Gastrocnemius medialis (tissue), 4 donors: ENCODE results near the gene LARGE1. TPM values are rescaled to one million over a fixed set of nuclear protein-coding genes. Genes with fewer than 3 reads are reported as not detected.

Experiments used
- ATAC-seq, 2 donors: fragments of 150-250 bp; one replicate each; pipeline ENCODE4 v1.9.1; 2016
- DNase-seq, 2 donors: peaks; one replicate each; pipeline ENCODE4 v3.0.0-alpha.2; 2019
- H3K27ac ChIP-seq, 4 donors: fragments of 200-600 bp; sonication (generic); 1 replicate in 1 of 4; 2 replicates in 3 of 4; pipeline ENCODE4 v1.5.1; 2016 to 2018; ENCODE audit warnings: mild to moderate bottlenecking in 2 of 4, moderate library complexity in 1 of 4
- H3K27me3 ChIP-seq, 3 donors: fragments of 200-600 bp; sonication (generic) in 2 of 3; 1 replicate in 1 of 3; 2 replicates in 2 of 3; pipeline versions ENCODE4 v1.5.1 to v1.6.0; 2016 to 2019; ENCODE audit warnings: mild to moderate bottlenecking in 1 of 3, moderate library complexity in 1 of 3
- H3K36me3 ChIP-seq, 2 donors: fragments of 200-600 bp; sonication (generic) in 1 of 2; one replicate each; pipeline ENCODE4 v1.5.1; 2017 to 2018
- H3K4me1 ChIP-seq, 2 donors: fragments of 200-600 bp; sonication (generic) in 1 of 2; one replicate each; pipeline ENCODE4 v1.5.1; 2016 to 2017; ENCODE audit warnings: mild to moderate bottlenecking in 2 of 2
- H3K4me3 ChIP-seq, 4 donors: fragments of 200-600 bp; sonication (generic) in 3 of 4; 1 replicate in 1 of 4; 2 replicates in 3 of 4; pipeline ENCODE4 v1.5.1; 2016 to 2019; ENCODE audit warnings: mild to moderate bottlenecking in 2 of 4
- H3K9me3 ChIP-seq, 3 donors: fragments of 200-600 bp; sonication (generic) in 2 of 3; 1 replicate in 1 of 3; 2 replicates in 2 of 3; pipeline ENCODE4 v1.5.1; 2016 to 2019
- CTCF ChIP-seq, 5 experiments: fragments of 450-650 bp in 3 of 5; fragments of 200-600 bp in 2 of 5; sonication (generic) in 2 of 5; IDR thresholded peaks in 4 of 5; conservative IDR thresholded peaks in 1 of 5; 1 replicate in 4 of 5; 2 replicates in 1 of 5; pipeline ENCODE4 v1.5.1; 2016 to 2019; ENCODE audit warnings: antibody characterized with exemption in 5 of 5, mild to moderate bottlenecking in 3 of 5, moderate library complexity in 3 of 5
- POLR2A ChIP-seq, 2 donors: fragments of 450-650 bp; IDR thresholded peaks; one replicate each; pipeline ENCODE4 v1.6.1; 2017; ENCODE audit warnings: antibody characterized with exemption in 2 of 2, mild to moderate bottlenecking in 2 of 2, moderate library complexity in 2 of 2
- in situ Hi-C, 4 donors: fragments of 200-750 bp; cut with MboI; loops; one replicate each; pipeline versions ENCODE4 v1.15.0 to v1.8.0; 2017; ENCODE audit warnings: low sequenced_read_pairs in 4 of 4
- intact Hi-C: fragments of 100-400 bp; cut with DNase I; formaldehyde crosslinking; loops from one replicate; pipeline ENCODE4 v1.15.1; 2023; ENCODE audit warnings: low total_unique reads
- total RNA-seq, 4 donors: library from RNA; depleted of rRNA; stranded (reverse); fragments of >200 nt; gene quantifications; one replicate each; pipeline versions ENCODE4 v1.1.0 to v1.2.3, GENCODE V29; 2016

Gene LARGE1
- total RNA-seq, 4 donors from 2014 or later = 48.5 to 91.0 (median 68.4) TPM

GRCh38 chr22:33409079-33409478, 511.2 kb downstream of the LARGE1 start:
- Histone ChIP-seq H3K9me3 (no peaks in the 10 kb centered on the region), H3K4me1 (peaks cover 9% of the 10 kb centered on the region in 2 donors), H3K4me3 (no peak overlapping the region), H3K27ac (no peak overlapping the region), H3K36me3 (no peaks in the 10 kb centered on the region), H3K27me3 (no peaks in the 10 kb centered on the region)
- DNase-seq (no peak), ATAC-seq (no peak)
- in situ Hi-C loops (no loop called here), intact Hi-C loops (loop anchor here (2.0 kb wide), 1 partner anchor 78 kb away; no protein-coding TSS in a partner anchor)
- TF ChIP-seq CTCF (IDR thresholded peaks at IDR 0.05 in 4 of 5, conservative IDR thresholded peaks at IDR 0.05 in 1 of 5) (no peak), POLR2A (IDR thresholded peaks at IDR 0.05) (no peak)

- H3K27ac ChIP-seq = no peak overlapping the region
- ATAC-seq = no peak
- no peaks in the 10 kb centered on the region for H3K36me3 ChIP-seq
- no peak for DNase-seq
- no peak for TF ChIP-seq POLR2A (IDR thresholded peaks at IDR 0.05)
- no peak for TF ChIP-seq CTCF (IDR thresholded peaks at IDR 0.05 in 4 of 5, conservative IDR thresholded peaks at IDR 0.05 in 1 of 5)
- H3K4me1 ChIP-seq = peaks cover 9% of the 10 kb centered on the region in 2 donors
- intact Hi-C loops = no loop called here
- in situ Hi-C loops = no loop called here
- no peaks in the 10 kb centered on the region for H3K9me3 ChIP-seq
- no peaks in the 10 kb centered on the region for H3K27me3 ChIP-seq
- no peak overlapping the region for H3K4me3 ChIP-seq
These were observed 515.1 kb downstream of the LARGE1 start for GRCh38 chr22:33405194-33405593.

GRCh38 chr22:33404723-33405122, 515.6 kb downstream of the LARGE1 start:
- TF ChIP-seq POLR2A (IDR thresholded peaks at IDR 0.05) (no peak), CTCF (IDR thresholded peaks at IDR 0.05 in 4 of 5, conservative IDR thresholded peaks at IDR 0.05 in 1 of 5) (no peak)
- intact Hi-C loops (no loop called here), in situ Hi-C loops (no loop called here)
- ATAC-seq (no peak), DNase-seq (no peak)
- Histone ChIP-seq H3K9me3 (no peaks in the 10 kb centered on the region), H3K36me3 (no peaks in the 10 kb centered on the region), H3K4me3 (no peak overlapping the region), H3K27ac (no peak overlapping the region), H3K27me3 (no peaks in the 10 kb centered on the region), H3K4me1 (peaks cover 9% of the 10 kb centered on the region in 2 donors)

GRCh38 chr22:33402325-33402724, 518.0 kb downstream of the LARGE1 start:
- DNase-seq (no peak), ATAC-seq (no peak)
- H3K9me3 ChIP-seq = no peaks in the 10 kb centered on the region
- no peaks in the 10 kb centered on the region for H3K27me3 ChIP-seq
- no peak for TF ChIP-seq CTCF (IDR thresholded peaks at IDR 0.05 in 4 of 5, conservative IDR thresholded peaks at IDR 0.05 in 1 of 5)
- TF ChIP-seq POLR2A (IDR thresholded peaks at IDR 0.05) = no peak
- intact Hi-C loops (no loop called here), in situ Hi-C loops (no loop called here)
- no peaks in the 10 kb centered on the region for H3K36me3 ChIP-seq
- H3K27ac ChIP-seq = no peak overlapping the region
- H3K4me1 ChIP-seq = peaks cover 9% of the 10 kb centered on the region in 2 donors
- H3K4me3 ChIP-seq = no peak overlapping the region

GRCh38 chr22:33401291-33401690, 519.0 kb downstream of the LARGE1 start:
- Histone ChIP-seq H3K9me3 (no peaks in the 10 kb centered on the region), H3K4me1 (peaks cover 9% of the 10 kb centered on the region in 2 donors), H3K27me3 (no peaks in the 10 kb centered on the region), H3K4me3 (no peak overlapping the region), H3K36me3 (no peaks in the 10 kb centered on the region), H3K27ac (no peak overlapping the region)
- DNase-seq (no peak), ATAC-seq (no peak)
- intact Hi-C loops = no loop called here
- in situ Hi-C loops = no loop called here
- no peak for TF ChIP-seq CTCF (IDR thresholded peaks at IDR 0.05 in 4 of 5, conservative IDR thresholded peaks at IDR 0.05 in 1 of 5)
- no peak for TF ChIP-seq POLR2A (IDR thresholded peaks at IDR 0.05)
